Smooth muscle cell of the brain vasculature (primary cell): ENCODE data around the gene CHST12.
"Not testable (repeated sequence)": the region's sequence is repeated elsewhere in the genome, so short reads cannot be mapped to it uniquely, and the experiment has no call there.

Source experiments
- DNase-seq: peaks from one replicate; pipeline ENCODE4 v3.0.0-alpha.2; 2012; ENCODE audit warnings: low read depth, low spot score

Gene CHST12

GRCh38 chr7:2378125-2378524 lies 25.3 kb upstream of the CHST12 start:
- not testable (repeated sequence) for DNase-seq

- DNase-seq: no peak
Observed at GRCh38 chr7:2379161-2379560, 24.2 kb upstream of the CHST12 start.

GRCh38 chr7:2379821-2380450 lies 23.5 kb upstream of the CHST12 start:
- no peak for DNase-seq

GRCh38 chr7:2380461-2380860 lies 22.9 kb upstream of the CHST12 start:
- DNase-seq: no peak

GRCh38 chr7:2381227-2381626 lies 22.2 kb upstream of the CHST12 start:
- no peak for DNase-seq

GRCh38 chr7:2381881-2382509 lies 21.4 kb upstream of the CHST12 start:
- no peak for DNase-seq

- DNase-seq: no peak
Observed at GRCh38 chr7:2383543-2384274, 19.7 kb upstream of the CHST12 start.

GRCh38 chr7:2384354-2385243 lies 18.8 kb upstream of the CHST12 start:
- DNase-seq: no peak

- DNase-seq: not testable (repeated sequence)
Observed at GRCh38 chr7:2386122-2386521, 17.3 kb upstream of the CHST12 start.

GRCh38 chr7:2386964-2387669 lies 16.3 kb upstream of the CHST12 start:
- no peak for DNase-seq

GRCh38 chr7:2387897-2388636 lies 15.3 kb upstream of the CHST12 start:
- DNase-seq: no peak

- DNase-seq: no peak
Observed at GRCh38 chr7:2388637-2388954, 14.8 kb upstream of the CHST12 start.

- not testable (repeated sequence) for DNase-seq
Observed at GRCh38 chr7:2390020-2390816, 13.2 kb upstream of the CHST12 start.

GRCh38 chr7:2393706-2394105 lies 9.7 kb upstream of the CHST12 start:
- DNase-seq: no peak

GRCh38 chr7:2394566-2395082 lies 8.8 kb upstream of the CHST12 start:
- DNase-seq: no peak

GRCh38 chr7:2398506-2398905 lies 4.9 kb upstream of the CHST12 start:
- DNase-seq: no peak

- peak; percentile 77 for DNase-seq
Observed at GRCh38 chr7:2399848-2400587, 3.4 kb upstream of the CHST12 start.

- no peak for DNase-seq
Observed at GRCh38 chr7:2402687-2403013, 761 bp upstream of the CHST12 start.
